HUES48 (cell line): ENCODE measurements around the gene TBC1D8B.
"Not testable (repeated sequence)": the region's sequence is repeated elsewhere in the genome, so short reads cannot be mapped to it uniquely, and the experiment has no call there.

ENCODE experiments used
- H3K27ac ChIP-seq: one replicate; pipeline ENCODE4 v1.7.0; 2013; ENCODE audit warnings: low read depth, low read length, inconsistent platforms
- H3K27me3 ChIP-seq: 2 replicates; pipeline ENCODE4 v1.6.1; 2013; ENCODE audit warnings: mild to moderate bottlenecking, low read length; ENCODE audit not compliant: control insufficient read depth, insufficient read depth
- H3K36me3 ChIP-seq: 2 replicates; pipeline ENCODE4 v1.6.1; 2013; ENCODE audit warnings: low read length; ENCODE audit not compliant: control insufficient read depth, insufficient read depth
- H3K4me1 ChIP-seq: 2 replicates; pipeline ENCODE4 v1.6.1; 2013; ENCODE audit warnings: mild to moderate bottlenecking, low read length; ENCODE audit not compliant: control insufficient read depth, insufficient read depth
- H3K4me3 ChIP-seq: 2 replicates; pipeline ENCODE4 v1.5.1; 2013; ENCODE audit warnings: mild to moderate bottlenecking, low read depth, low read length
- H3K9ac ChIP-seq: 2 replicates; pipeline ENCODE4 v1.6.1; 2013; ENCODE audit warnings: mild to moderate bottlenecking, low read depth, low read length, moderate library complexity
- H3K9me3 ChIP-seq: 2 replicates; pipeline ENCODE4 v1.6.1; 2013; ENCODE audit warnings: low read length; ENCODE audit not compliant: control insufficient read depth, insufficient read depth

The TBC1D8B gene

DNA sequence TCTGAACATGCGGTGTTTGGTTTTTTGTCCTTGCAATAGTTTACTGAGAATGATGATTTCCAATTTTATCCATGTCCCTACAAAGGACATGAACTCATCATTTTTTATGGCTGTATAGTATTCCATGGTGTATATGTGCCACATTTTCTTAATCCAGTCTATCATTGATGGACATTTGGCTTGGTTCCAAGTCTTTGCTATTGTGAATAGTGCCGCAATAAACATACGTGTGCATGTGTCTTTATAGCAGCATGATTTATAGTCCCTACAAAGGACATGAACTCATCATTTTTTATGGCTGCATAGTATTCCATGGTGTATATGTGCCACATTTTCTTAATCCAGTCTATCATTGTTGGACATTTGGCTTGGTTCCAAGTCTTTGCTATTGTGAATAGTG, 11.6 kb downstream of the TBC1D8B start:
- not testable (repeated sequence) for H3K27ac ChIP-seq, H3K9me3 ChIP-seq, H3K4me1 ChIP-seq, H3K4me3 ChIP-seq, H3K36me3 ChIP-seq, H3K9ac ChIP-seq, H3K27me3 ChIP-seq

DNA sequence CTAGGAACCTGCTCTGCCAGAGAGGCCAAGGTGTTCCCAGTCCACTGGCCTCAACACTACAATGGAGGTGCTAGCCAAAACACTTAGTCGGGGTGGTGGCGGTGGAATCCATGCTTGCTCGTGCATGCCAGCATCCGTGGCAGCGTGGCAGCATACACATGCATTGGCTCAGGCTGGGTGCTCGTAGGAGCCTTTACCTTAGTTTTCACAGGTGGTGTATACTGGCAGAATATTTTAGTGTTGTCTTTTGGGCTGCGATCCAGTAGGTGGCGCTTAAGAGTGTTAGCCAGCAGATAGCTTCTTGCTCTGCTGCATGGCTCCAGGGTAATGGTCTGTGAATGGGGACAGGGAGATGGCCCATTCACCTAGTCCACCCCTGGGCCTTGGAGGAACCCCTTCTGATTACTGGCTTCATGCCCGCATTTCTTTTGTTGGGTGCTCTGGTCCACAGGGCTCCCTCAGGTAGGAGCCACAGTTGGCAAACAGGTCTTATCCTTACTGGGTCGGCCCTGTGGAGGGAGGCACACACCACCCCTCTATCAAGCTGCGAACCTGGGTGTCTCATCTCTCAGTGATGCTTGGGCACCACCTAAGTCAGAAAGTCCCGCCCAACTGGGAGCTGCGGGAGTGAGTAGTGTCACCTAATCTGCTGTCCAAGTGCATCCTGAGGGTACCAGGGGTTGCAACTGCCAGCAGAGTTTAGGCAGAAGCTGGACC, 60.7 kb downstream of the TBC1D8B start:
- H3K4me1 ChIP-seq: peaks cover 4% of the 10 kb centered on the region; the same call in 1 of the 2 replicates
- no peaks in the 10 kb centered on the region for H3K27me3 ChIP-seq

DNA sequence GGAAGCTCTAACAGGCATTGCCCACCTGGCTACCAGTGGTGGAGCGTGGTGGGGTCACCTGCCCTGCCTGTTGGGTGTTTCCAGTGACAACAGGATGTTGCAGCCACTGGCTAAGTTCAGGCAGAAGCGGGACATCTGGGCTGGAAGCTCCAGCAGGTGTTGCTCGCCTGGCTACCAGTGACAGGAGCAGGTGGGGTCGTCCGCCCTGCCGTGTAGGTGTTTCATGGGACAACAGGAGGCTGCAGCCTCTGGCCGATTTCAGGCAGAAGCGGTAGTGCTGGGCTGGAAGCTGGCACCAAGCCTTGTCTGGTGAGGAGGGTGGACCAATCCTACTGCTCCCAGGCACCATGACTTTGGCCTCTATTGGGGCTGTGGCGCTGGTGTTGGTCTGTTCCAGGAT, 61.2 kb downstream of the TBC1D8B start:
- no peak overlapping the region for H3K9ac ChIP-seq
- H3K4me3 ChIP-seq: no peak overlapping the region
- peaks cover 4% of the 10 kb centered on the region; the same call in 1 of the 2 replicates for H3K4me1 ChIP-seq
- H3K27me3 ChIP-seq: no peaks in the 10 kb centered on the region
- no peak overlapping the region for H3K27ac ChIP-seq
- no peaks in the 10 kb centered on the region for H3K9me3 ChIP-seq
- H3K36me3 ChIP-seq: no peaks in the 10 kb centered on the region

More for the DNA sequence above, 60.7 kb downstream of the TBC1D8B start:
- Histone ChIP-seq H3K36me3 (no peaks in the 10 kb centered on the region), H3K9ac (no peak overlapping the region), H3K4me3 (no peak overlapping the region), H3K9me3 (no peaks in the 10 kb centered on the region), H3K27ac (no peak overlapping the region)

DNA sequence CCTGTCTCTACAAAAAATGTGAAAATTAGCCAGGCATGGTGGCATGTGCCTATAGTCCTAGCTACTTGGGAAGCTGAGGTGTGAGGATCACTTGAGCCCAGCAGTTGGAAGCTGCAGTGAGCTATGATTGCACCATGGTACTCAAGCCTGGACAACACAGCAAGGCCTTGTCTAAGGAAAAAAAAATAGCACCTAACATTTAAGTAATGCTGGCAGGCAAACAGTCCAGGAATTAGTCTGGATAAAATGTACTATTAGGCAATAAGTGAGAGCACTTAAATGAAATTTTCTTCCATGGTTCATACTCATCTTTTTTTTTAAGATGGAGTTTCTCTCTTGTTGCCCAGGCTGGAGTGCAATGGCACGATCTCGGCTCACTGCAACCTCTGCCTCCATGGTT, 70.3 kb downstream of the TBC1D8B start:
- not testable (repeated sequence) for H3K9me3 ChIP-seq, H3K9ac ChIP-seq, H3K36me3 ChIP-seq, H3K27ac ChIP-seq, H3K27me3 ChIP-seq, H3K4me3 ChIP-seq
- H3K4me1 ChIP-seq: peaks cover 13% of the 10 kb centered on the region

DNA sequence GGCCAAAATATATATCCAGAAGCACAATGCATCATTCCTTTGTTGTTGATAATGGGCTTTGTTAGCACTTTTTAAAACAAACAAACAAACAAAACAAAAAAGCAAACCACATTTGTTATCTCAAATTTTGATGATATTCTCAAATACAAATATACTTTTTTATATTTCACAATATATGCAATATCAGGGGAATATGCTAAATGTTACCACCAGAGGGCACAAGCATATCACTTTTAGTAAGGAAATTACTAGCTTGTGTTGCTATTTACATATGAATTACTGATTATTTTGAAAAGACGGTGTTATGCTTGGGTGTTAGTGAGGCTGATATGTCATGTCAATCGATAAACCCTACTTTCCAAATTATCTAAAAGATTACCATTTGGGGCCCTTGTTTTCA, 71.6 kb downstream of the TBC1D8B start:
- no peak overlapping the region for H3K9ac ChIP-seq
- H3K36me3 ChIP-seq: no peaks in the 10 kb centered on the region
- H3K27ac ChIP-seq: no peak overlapping the region

DNA sequence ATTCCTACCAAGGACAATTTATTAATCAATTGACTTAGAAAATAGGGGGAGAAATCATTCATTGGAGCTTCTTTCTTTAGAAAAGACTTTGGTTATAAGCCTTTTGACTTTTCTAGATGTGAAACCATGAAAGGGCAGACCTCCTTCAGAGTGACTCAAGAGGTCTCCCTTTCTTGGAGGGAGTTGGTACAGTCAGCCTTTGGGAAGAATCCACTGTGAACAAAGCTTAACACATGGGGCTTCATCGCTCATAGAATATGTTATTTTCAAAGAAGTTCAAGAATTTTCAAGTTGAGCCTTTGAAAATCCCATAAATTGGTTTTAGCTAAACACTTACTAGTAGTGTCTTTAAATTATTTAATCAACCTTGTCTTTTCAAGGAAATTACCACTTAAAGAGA, 72.7 kb downstream of the TBC1D8B start:
- Histone ChIP-seq H3K36me3 (no peaks in the 10 kb centered on the region), H3K27me3 (no peaks in the 10 kb centered on the region), H3K27ac (no peak overlapping the region), H3K4me1 (peaks cover 12% of the 10 kb centered on the region), H3K4me3 (no peak overlapping the region), H3K9me3 (no peaks in the 10 kb centered on the region), H3K9ac (no peak overlapping the region)

More for the DNA sequence above, 71.6 kb downstream of the TBC1D8B start:
- no peaks in the 10 kb centered on the region for H3K27me3 ChIP-seq
- no peak overlapping the region for H3K4me3 ChIP-seq
- no peaks in the 10 kb centered on the region for H3K9me3 ChIP-seq
- H3K4me1 ChIP-seq: peaks cover 12% of the 10 kb centered on the region

DNA sequence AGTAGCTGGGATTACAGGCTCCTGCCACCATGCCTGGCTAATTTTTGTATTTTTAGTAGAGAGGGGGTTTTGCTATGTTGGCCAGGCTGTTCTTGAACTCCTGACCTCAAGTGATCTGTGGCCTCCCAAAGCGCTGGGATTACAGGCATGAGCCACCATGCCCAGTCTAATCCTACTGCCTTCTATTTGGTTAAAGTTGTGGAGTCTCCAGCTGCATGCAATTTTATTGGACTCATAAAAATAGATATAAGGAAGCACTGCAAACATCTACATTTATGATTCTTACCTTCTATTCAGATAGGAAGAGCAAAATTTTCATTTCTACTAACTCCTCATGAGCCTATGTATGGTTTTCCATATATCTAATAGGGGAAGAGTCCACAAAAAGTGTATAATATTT, 87.0 kb downstream of the TBC1D8B start:
- H3K36me3 ChIP-seq: no peaks in the 10 kb centered on the region
- no peaks in the 10 kb centered on the region for H3K4me1 ChIP-seq
- H3K9me3 ChIP-seq: no peaks in the 10 kb centered on the region
- no peak overlapping the region for H3K4me3 ChIP-seq
- H3K9ac ChIP-seq: no peak overlapping the region
- H3K27ac ChIP-seq: no peak overlapping the region
- H3K27me3 ChIP-seq: peaks cover 5% of the 10 kb centered on the region; the same call in 1 of the 2 replicates

DNA sequence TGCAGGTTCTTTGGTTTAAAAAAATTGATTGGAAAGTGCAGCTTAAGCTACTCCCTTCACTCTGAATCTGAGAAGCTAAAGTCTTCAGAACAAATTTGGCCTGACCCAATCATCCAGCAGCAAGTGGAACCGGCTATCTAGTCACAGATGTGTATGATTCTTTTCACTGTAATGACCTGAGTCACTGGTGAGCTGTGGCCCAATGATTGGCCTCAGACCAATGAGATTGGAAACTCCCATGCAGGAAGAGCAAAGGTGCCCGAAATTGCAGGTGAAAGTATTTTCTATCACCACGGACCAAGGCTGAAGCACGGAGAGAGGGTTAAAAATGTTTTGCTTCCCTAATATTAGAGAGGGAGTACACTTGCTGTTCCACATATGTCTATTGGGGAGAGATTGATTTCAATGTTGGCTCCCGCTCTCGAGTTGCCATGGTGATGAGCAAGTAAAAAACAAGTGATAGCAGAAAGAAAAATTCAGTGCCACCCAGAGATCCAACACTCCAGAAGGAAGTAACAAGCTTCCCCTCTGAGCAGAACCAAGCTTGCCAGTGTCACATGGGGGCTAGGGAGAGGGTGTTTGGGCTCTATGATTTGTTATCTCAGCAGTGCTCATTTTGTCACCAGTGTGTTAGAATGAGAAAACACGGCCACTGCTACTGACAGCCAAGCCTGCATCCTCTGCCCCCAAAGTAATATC, 89.4 kb downstream of the TBC1D8B start:
- Histone ChIP-seq H3K9me3 (no peaks in the 10 kb centered on the region), H3K36me3 (no peaks in the 10 kb centered on the region), H3K4me1 (no peaks in the 10 kb centered on the region), H3K4me3 (no peak overlapping the region), H3K27ac (no peak overlapping the region), H3K9ac (no peak overlapping the region), H3K27me3 (peaks cover 9% of the 10 kb centered on the region)

DNA sequence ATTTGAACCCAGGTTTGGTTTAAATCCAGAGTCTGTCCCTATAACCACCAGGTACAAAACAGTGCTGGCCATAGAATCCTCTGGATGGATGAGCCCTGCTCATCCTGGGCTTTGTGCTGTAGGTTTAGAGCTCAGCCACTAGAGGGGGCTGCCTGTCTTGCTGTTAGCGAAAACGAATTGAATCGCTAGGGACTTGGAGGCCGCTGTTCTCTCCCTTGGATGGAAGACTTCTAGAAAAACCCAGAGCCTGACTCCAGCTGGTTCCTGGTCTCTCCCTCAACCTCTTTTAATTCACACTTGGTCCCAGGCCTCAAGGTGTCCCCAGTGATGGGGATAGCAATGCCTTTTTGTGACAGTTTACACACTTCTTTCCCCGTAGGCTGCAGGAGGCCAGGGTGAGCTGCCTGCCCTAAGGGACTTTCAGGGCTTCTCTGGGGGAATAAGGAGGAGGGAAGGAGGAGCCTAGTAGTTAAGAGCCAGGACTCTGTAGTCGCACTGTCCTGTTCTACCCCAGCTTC, 92.0 kb downstream of the TBC1D8B start:
- Histone ChIP-seq H3K36me3 (no peaks in the 10 kb centered on the region), H3K4me3 (no peak overlapping the region), H3K27ac (no peak overlapping the region)

DNA sequence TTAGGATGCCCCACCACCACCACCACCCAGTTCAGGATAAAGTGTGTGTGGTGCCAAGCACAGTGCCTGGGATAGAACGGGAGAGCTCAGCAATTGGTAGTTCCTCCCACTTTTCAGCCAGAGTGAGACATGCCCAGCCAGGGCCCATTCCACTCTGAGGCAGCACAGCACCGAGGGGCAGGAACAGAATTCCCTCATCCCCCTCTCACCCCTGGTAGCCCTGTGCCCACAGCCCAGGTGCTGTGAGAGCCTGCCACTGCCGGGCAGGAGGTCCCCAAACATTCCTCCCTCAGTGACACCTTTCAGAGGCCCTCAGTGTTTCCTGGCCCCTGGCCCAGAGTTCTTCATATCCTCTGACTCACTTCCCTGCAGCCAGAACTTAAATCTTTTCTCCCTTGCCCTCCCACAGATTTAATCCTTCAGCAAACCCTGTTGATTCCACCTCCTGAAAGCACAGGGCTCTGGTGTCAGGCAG, 92.5 kb downstream of the TBC1D8B start:
- Histone ChIP-seq H3K36me3 (no peaks in the 10 kb centered on the region), H3K9ac (no peak overlapping the region), H3K4me3 (no peak overlapping the region), H3K27ac (no peak overlapping the region), H3K4me1 (peaks cover 11% of the 10 kb centered on the region; the same call in 1 of the 2 replicates), H3K27me3 (peaks cover 9% of the 10 kb centered on the region), H3K9me3 (no peaks in the 10 kb centered on the region)

More for the DNA sequence above, 92.0 kb downstream of the TBC1D8B start:
- no peak overlapping the region for H3K9ac ChIP-seq
- peaks cover 8% of the 10 kb centered on the region; the same call in 1 of the 2 replicates for H3K4me1 ChIP-seq
- no peaks in the 10 kb centered on the region for H3K9me3 ChIP-seq
- peaks cover 9% of the 10 kb centered on the region for H3K27me3 ChIP-seq

DNA sequence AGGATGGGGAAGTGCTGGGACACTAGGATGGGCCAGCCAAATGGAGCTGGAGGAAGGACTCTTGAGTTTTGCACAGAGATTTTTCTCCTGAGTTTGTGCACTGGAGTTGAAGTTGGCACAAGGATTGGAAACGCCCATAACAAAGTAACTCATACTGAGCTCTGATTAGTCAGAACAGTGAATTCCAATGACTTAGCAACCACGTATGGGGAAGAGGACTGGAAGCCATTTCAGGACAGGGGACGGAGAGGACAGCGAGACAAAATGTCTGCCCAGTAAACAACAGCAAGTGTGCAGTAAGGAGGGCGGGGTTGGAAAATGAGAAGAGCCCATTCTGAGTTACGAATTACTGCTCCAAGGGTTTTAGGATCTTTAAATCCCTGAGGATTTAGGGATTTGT, 94.8 kb downstream of the TBC1D8B start:
- H3K9ac ChIP-seq: no peak overlapping the region
- H3K36me3 ChIP-seq: no peaks in the 10 kb centered on the region
- H3K27ac ChIP-seq: no peak overlapping the region
- peaks cover 8% of the 10 kb centered on the region for H3K27me3 ChIP-seq
- peaks cover 11% of the 10 kb centered on the region; the same call in 1 of the 2 replicates for H3K4me1 ChIP-seq
- H3K9me3 ChIP-seq: no peaks in the 10 kb centered on the region
- H3K4me3 ChIP-seq: no peak overlapping the region
